ENCODE measurements around the gene CDKAL1. TPM values are rescaled to one million over a fixed set of nuclear protein-coding genes. Genes with fewer than 3 reads are reported as not detected.

The CDKAL1 gene
- total and polyA plus RNA-seq, 2 of the 13 experiments (the other 11 are each of a cell fraction or from before 2014, with no cell fraction given) = 9.5 to 27.7 TPM

- in situ Hi-C loops (cut with HindIII; ENCODE audit: extremely low pct_ligation_motif_present, low pct_unique_long_range_greater_than_20kb) (no loop called here), intact Hi-C loops (cut with micrococcal nuclease; ENCODE audit: unreplicated experiment) (no loop called here)
- H3K4me2 ChIP-seq (ENCODE audit: low read depth, low read length) = no peak overlapping the region
- no peak overlapping the region for H3K4me3 ChIP-seq (replicated peaks in 1 of 3; ENCODE audit: insufficient read depth in 1 of 3, low read depth in 2 of 3, low read length in 3 of 3)
- ATAC-seq (no peak), FAIRE-seq (no peak), DNase-seq (ENCODE audit: low spot score) (no peak)
- H3K27ac ChIP-seq (ENCODE audit: extremely low read length, insufficient read depth, low read length) = no peak overlapping the region
- CTCF ChIA-PET (ENCODE audit: low intra/inter-chr PET ratio, low total read pairs) = no interaction called here
- no peaks in the 10 kb centered on the region for H4K20me1 ChIP-seq (ENCODE audit: insufficient read depth, low read length)
- BruUV-seq (replicated peaks) = no TSS peak
- H3K27me3 ChIP-seq (ENCODE audit: control insufficient read depth in 1 of 2, insufficient read depth in 2 of 2, low read length in 2 of 2) = no peaks in the 10 kb centered on the region
- no peaks in the 10 kb centered on the region for H3K79me2 ChIP-seq (ENCODE audit: insufficient read depth, low read length)
- peaks cover 6% of the 10 kb centered on the region; the same call in 1 of the 2 replicates for H3K4me1 ChIP-seq (ENCODE audit: insufficient read depth, low read length)
- 95% methylated on average over 2 of the region's 2 CpGs for WGBS (ENCODE audit: low lambda C conversion rate)
- POLR2A ChIA-PET = no interaction called here
- H2AFZ ChIP-seq (ENCODE audit: low read length) = no peak overlapping the region
- no peaks in the 10 kb centered on the region for H3K36me3 ChIP-seq (replicated peaks in 1 of 2; ENCODE audit: control insufficient read depth in 1 of 2, insufficient read depth in 2 of 2, low read length in 2 of 2)
- H3K9me3 ChIP-seq (ENCODE audit: low read length) = no peaks in the 10 kb centered on the region
- TF ChIP-seq ZNF101 (CRISPR knock-in tag; IDR thresholded peaks at IDR 0.05; ENCODE audit: borderline replicate concordance, low read depth) = no peak
- no peak for TF ChIP-seq ZNF552 (CRISPR knock-in tag; IDR thresholded peaks at IDR 0.05; ENCODE audit: borderline replicate concordance)
- TF ChIP-seq NFKB2 (CRISPR knock-in tag; IDR thresholded peaks at IDR 0.05; ENCODE audit: borderline replicate concordance) = no peak
- no peak for TF ChIP-seq ZNF10 (CRISPR knock-in tag; IDR thresholded peaks at IDR 0.05; ENCODE audit: borderline replicate concordance, low read depth)
- TF ChIP-seq PHB2 (IDR thresholded peaks at IDR 0.05; ENCODE audit: partially characterized antibody) = no peak
- no peak for TF ChIP-seq MAF1 (CRISPR knock-in tag; IDR thresholded peaks at IDR 0.05; ENCODE audit: borderline replicate concordance)
- TF ChIP-seq ZNF598 (CRISPR knock-in tag; IDR thresholded peaks at IDR 0.05; ENCODE audit: borderline replicate concordance) = no peak
- TF ChIP-seq TEF (CRISPR knock-in tag; IDR thresholded peaks at IDR 0.05) = no peak
- H3K9ac ChIP-seq (ENCODE audit: insufficient read depth, low read depth, low read length) = no peak overlapping the region
Observed at GRCh38 chr6:21163838-21164180, 629.6 kb downstream of the CDKAL1 start.

GRCh38 chr6:21164768-21165326 lies 630.6 kb downstream of the CDKAL1 start:
- H3K9ac ChIP-seq (ENCODE audit: insufficient read depth, low read depth, low read length) = no peak overlapping the region
- H4K20me1 ChIP-seq (ENCODE audit: insufficient read depth, low read length) = no peaks in the 10 kb centered on the region
- no peak for DNase-seq (ENCODE audit: low spot score)
- no peak for TF ChIP-seq HCFC1 (IDR thresholded peaks at IDR 0.05; ENCODE audit: low read depth, low read length)
- over 99% methylated on average over 2 of the region's 2 CpGs for WGBS (ENCODE audit: low lambda C conversion rate)
- ChIA-PET POLR2A (no interaction called here), CTCF (ENCODE audit: low intra/inter-chr PET ratio, low total read pairs) (no interaction called here)
- no peaks in the 10 kb centered on the region for H3K36me3 ChIP-seq (replicated peaks in 1 of 2; ENCODE audit: control insufficient read depth in 1 of 2, insufficient read depth in 2 of 2, low read length in 2 of 2)
- BruUV-seq (replicated peaks) = no TSS peak
- no peak overlapping the region for H3K4me2 ChIP-seq (ENCODE audit: low read depth, low read length)
- H3K79me2 ChIP-seq (ENCODE audit: insufficient read depth, low read length) = no peaks in the 10 kb centered on the region
- H3K4me1 ChIP-seq (ENCODE audit: insufficient read depth, low read length) = peaks cover 6% of the 10 kb centered on the region; the same call in 1 of the 2 replicates
- H2AFZ ChIP-seq (ENCODE audit: low read length) = no peak overlapping the region
- in situ Hi-C loops (cut with HindIII; ENCODE audit: extremely low pct_ligation_motif_present, low pct_unique_long_range_greater_than_20kb) = no loop called here
- H3K27me3 ChIP-seq (ENCODE audit: control insufficient read depth in 1 of 2, insufficient read depth in 2 of 2, low read length in 2 of 2) = no peaks in the 10 kb centered on the region
- H3K9me3 ChIP-seq (ENCODE audit: low read length) = no peaks in the 10 kb centered on the region
- no peak for ATAC-seq
- H3K4me3 ChIP-seq (replicated peaks in 1 of 3; ENCODE audit: insufficient read depth in 1 of 3, low read depth in 2 of 3, low read length in 3 of 3) = no peak overlapping the region
- no peak overlapping the region for H3K27ac ChIP-seq (ENCODE audit: extremely low read length, insufficient read depth, low read length)
- intact Hi-C loops (cut with micrococcal nuclease; ENCODE audit: unreplicated experiment) = no loop called here
- peak; percentile 26 for FAIRE-seq
